ENCODE data around the gene TSSK1B. TPM values are rescaled to one million over a fixed set of nuclear protein-coding genes. Genes with fewer than 3 reads are reported as not detected.

Gene TSSK1B
- total and polyA plus RNA-seq, 3 donors from 2014 or later, result 26.1 to 95.7 (median 68.7) TPM

DNA sequence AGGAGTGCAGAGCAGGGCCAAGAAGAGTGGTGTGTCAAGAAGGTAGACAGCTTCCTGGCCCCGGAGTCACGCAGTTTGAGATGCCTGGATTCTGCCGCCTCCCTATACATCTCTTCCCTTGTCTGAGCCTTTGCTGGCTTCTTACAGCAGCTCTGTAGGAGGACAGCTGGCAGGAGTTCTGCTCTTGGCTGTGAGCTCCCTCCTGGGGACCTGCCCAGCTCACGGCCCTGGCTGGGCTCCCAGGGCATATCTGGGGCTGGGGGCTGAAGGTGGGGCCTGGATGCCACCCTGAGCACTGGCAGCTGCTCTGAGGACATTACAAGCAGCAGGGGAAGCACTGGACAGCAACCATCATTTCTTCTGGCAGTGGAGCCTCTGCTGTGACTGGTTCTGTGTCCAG, 786 bp upstream of the TSSK1B start:
- intact Hi-C loops (cut with DNase I; ENCODE audit: low total_unique reads), result no loop called here
- Histone ChIP-seq H3K27ac (no peak overlapping the region), H3K27me3 (no peaks in the 10 kb centered on the region), H3K4me1 (no peaks in the 10 kb centered on the region), H3K36me3 (ENCODE audit: low read depth, missing control alignments) (no peaks in the 10 kb centered on the region), H3K4me3 (no peak overlapping the region), H3K9me3 (no peaks in the 10 kb centered on the region)
- no peak for TF ChIP-seq POLR2A (IDR thresholded peaks at IDR 0.05)
- TF ChIP-seq, protein P1, sequence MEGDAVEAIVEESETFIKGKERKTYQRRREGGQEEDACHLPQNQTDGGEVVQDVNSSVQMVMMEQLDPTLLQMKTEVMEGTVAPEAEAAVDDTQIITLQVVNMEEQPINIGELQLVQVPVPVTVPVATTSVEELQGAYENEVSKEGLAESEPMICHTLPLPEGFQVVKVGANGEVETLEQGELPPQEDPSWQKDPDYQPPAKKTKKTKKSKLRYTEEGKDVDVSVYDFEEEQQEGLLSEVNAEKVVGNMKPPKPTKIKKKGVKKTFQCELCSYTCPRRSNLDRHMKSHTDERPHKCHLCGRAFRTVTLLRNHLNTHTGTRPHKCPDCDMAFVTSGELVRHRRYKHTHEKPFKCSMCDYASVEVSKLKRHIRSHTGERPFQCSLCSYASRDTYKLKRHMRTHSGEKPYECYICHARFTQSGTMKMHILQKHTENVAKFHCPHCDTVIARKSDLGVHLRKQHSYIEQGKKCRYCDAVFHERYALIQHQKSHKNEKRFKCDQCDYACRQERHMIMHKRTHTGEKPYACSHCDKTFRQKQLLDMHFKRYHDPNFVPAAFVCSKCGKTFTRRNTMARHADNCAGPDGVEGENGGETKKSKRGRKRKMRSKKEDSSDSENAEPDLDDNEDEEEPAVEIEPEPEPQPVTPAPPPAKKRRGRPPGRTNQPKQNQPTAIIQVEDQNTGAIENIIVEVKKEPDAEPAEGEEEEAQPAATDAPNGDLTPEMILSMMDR (IDR thresholded peaks at IDR 0.05), result no peak
- 79 to 83% methylated on average over 3 to 4 of the region's 4 CpGs for WGBS, 2 donors
- no peak for DNase-seq

DNA sequence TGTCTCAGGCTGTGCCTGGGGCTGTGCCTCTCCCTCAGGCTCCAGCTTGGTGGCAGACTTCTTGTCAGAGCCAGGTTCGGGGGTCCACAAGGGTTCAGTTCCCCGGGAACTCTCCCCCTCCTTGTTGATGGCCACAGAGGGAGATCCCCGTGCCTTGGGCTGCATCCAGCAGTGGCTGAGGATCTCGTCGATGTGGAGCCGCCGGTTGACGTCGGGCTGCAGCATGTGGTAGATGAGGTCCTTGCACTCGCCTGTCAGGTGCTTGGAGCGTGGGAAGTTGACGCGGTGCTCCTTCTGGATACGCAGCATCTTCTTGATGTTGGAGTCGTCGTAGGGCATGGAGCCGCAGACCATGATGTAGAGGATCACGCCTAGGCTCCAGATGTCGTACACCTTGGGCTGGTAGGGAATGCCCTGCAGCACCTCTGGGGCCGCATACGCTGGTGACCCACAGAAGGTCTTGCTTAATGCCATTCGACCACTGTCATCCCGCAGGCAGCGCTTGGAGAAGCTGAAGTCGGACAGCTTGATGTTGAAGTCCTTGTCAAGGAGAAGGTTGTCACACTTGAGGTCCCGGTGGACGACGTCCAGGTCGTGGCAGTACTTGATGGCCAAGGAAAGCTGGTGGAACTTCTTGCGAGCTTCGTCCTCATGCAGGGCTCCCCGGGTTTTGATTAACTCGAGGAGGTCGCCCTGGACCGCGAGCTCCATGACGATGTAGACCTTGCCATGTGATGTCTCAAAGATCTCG, 752 bp downstream of the TSSK1B start:
- no peaks in the 10 kb centered on the region for H3K27me3 ChIP-seq
- WGBS, 2 donors, result 95 to 96% methylated on average over 15 to 38 of the region's 38 CpGs
- intact Hi-C loops (cut with DNase I; ENCODE audit: low total_unique reads), result no loop called here

DNA sequence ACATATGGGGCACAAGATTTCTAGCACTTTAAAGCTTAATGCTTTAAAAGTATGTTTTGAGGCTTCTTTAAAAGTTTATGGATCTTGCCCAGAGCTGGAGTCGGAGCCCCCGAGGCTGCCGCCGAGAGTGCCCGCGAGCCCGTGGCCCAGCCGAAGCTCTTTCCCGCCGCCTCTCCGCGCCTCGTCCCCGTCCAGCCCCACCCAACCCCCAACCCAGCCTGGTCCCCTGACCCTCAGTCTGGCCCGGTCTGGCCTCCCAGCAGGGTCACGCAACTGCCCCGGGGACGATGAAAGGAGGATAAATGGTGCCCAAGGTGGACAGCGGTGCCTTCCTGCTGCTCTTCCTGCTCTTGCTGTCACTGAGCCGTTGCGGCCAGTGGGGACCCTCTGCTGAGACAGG, 1.7 kb downstream of the TSSK1B start:
- Histone ChIP-seq H3K27me3 (no peaks in the 10 kb centered on the region), H3K27ac (no peak overlapping the region), H3K9me3 (no peaks in the 10 kb centered on the region), H3K4me1 (no peaks in the 10 kb centered on the region), H3K36me3 (ENCODE audit: low read depth, missing control alignments) (no peaks in the 10 kb centered on the region), H3K4me3 (no peak overlapping the region)
- no peak for DNase-seq
- TF ChIP-seq POLR2A (IDR thresholded peaks at IDR 0.05), result no peak
- TF ChIP-seq, protein P1 (IDR thresholded peaks at IDR 0.05), result no peak
- intact Hi-C loops (cut with DNase I; ENCODE audit: low total_unique reads), result no loop called here
- 73 to 94% methylated on average over 13 to 21 of the region's 21 CpGs for WGBS, 2 donors

More for the DNA sequence above, 752 bp downstream of the TSSK1B start:
- Histone ChIP-seq H3K36me3 (ENCODE audit: low read depth, missing control alignments) (no peaks in the 10 kb centered on the region), H3K4me1 (no peaks in the 10 kb centered on the region), H3K4me3 (no peak overlapping the region), H3K9me3 (no peaks in the 10 kb centered on the region), H3K27ac (no peak overlapping the region)
- DNase-seq, result no peak
- no peak for TF ChIP-seq POLR2A (IDR thresholded peaks at IDR 0.05)
- TF ChIP-seq, protein P1 (IDR thresholded peaks at IDR 0.05), result no peak

DNA sequence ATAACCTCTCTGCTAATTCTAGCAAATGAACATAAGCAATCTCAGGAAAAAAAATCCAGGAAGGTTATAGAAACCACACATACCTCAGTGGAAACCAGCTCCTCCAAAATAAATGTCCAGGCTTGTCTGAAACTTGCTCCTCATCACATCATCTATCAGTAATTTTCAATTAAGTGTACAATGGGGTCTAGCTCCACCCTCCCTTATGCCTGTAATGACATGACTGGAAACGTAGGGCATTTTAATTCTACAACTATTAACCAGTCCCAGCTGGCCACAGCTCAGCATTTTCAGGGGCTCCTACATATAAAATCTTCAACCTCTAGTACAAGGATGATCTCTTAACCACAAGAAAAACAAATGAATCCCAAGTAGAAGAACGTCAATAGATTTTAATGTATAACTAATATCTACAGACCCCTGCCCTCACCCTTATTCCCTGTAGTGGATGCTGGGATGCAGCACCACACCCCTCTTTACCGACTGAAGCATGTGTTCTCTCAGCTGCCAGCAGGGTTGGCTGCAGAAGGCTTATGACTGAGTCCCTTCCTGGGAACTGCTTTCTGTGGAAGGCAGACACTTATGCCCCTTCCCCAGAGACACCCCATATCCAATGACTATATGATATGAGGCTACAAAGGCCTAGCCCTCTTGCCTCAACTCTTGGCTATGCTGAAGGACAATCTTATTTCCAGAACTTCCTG, 6.8 kb downstream of the TSSK1B start:
- TF ChIP-seq POLR2A (IDR thresholded peaks at IDR 0.05), result no peak
- TF ChIP-seq, protein P1 (IDR thresholded peaks at IDR 0.05), result no peak
- no peak for DNase-seq
- intact Hi-C loops (cut with DNase I; ENCODE audit: low total_unique reads), result no loop called here
- no peaks in the 10 kb centered on the region for H3K9me3 ChIP-seq
- no peaks in the 10 kb centered on the region for H3K36me3 ChIP-seq (ENCODE audit: low read depth, missing control alignments)
- no peak overlapping the region for H3K27ac ChIP-seq
- WGBS, 2 donors, result 81 to 82% methylated on average over 3 of the region's 3 CpGs
- no peaks in the 10 kb centered on the region for H3K27me3 ChIP-seq
- no peaks in the 10 kb centered on the region for H3K4me1 ChIP-seq
- no peak overlapping the region for H3K4me3 ChIP-seq

Measured in testis (tissue), 3 donors.